ENCODE data around the gene AURKAIP1.

DNA sequence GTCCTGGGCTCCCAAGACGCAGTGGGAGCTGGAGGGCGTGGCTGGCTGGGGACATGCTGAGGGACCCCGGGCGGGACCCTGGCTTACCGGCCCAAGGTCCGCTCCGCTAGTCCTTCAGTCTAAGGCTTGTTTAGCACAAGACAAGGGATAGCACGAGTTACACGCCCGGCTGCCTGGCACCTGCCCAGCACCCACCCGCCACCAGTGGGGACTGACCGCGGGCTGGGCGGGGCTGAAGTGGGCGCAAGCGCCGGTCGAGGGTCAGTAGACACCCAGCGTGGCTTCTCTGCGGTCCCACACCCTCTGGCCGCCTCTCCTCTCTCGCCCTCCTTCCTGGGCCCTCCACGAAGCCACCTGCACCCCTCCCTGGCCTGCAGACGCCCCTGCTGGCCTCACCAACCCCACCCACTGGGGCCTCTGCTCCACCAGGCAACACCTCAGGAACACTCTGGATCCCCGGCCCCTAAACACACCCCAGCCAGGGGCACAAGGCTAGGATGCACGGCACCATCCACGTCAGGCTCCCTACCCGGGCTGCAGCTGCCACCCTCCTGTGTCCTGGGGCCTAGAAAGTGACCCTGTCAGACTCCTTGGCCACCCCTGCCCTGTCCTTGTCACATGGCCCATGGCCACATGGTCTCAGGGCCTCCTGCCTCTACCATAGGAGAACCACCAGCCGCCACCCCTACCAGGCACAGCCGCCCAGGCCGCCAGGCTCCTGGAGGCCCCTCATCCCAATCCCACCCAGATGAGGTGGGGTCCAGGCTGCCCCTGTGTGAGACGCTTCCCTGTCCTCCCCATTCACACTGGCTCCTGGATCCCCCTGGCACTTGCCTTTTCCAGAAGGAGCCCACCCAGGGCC, 37.8 kb downstream of the AURKAIP1 start:
- TF ChIP-seq, protein P1, sequence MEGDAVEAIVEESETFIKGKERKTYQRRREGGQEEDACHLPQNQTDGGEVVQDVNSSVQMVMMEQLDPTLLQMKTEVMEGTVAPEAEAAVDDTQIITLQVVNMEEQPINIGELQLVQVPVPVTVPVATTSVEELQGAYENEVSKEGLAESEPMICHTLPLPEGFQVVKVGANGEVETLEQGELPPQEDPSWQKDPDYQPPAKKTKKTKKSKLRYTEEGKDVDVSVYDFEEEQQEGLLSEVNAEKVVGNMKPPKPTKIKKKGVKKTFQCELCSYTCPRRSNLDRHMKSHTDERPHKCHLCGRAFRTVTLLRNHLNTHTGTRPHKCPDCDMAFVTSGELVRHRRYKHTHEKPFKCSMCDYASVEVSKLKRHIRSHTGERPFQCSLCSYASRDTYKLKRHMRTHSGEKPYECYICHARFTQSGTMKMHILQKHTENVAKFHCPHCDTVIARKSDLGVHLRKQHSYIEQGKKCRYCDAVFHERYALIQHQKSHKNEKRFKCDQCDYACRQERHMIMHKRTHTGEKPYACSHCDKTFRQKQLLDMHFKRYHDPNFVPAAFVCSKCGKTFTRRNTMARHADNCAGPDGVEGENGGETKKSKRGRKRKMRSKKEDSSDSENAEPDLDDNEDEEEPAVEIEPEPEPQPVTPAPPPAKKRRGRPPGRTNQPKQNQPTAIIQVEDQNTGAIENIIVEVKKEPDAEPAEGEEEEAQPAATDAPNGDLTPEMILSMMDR (IDR thresholded peaks at IDR 0.05) = no peak
- TF ChIP-seq POLR2A (IDR thresholded peaks at IDR 0.05) = no peak
